IMR-90 (cell line): Measurements from ENCODE around the gene SIGLEC11. TPM values are rescaled to one million over a fixed set of nuclear protein-coding genes. Genes with fewer than 3 reads are reported as not detected.
A peak's percentile ranks its signal among the peaks of the same experiment; 100 is the strongest.

Experiments used
- ATAC-seq: fragments of 200-7000 bp; cut with Tn5 transposase; 2 replicates; pipeline ENCODE4 v1.9.1; 2020; ENCODE audit warnings: low read depth, mild to moderate bottlenecking, moderate library complexity
- BruUV-seq: library from RNA; stranded (reverse); fragments of 400-500 nt; replicated peaks from 2 replicates; lab custom pipeline; 2021; lab: Mats Ljungman, UMichigan
- CTCF ChIA-PET: fragments of 300-600 bp; formaldehyde crosslinking; extraction: SDS; loops from one replicate; lab custom pipeline; 2021; ENCODE audit warnings: antibody characterized with exemption; lab: Yijun Ruan, JAX
- POLR2A ChIA-PET: fragments of 300-600 bp; sonication (Branson Sonifier 250); formaldehyde crosslinking; loops from one replicate; lab custom pipeline; 2022; ENCODE audit warnings: antibody characterized with exemption; ENCODE audit not compliant: unreplicated experiment; lab: Charles Lee
- DNase-seq: peaks from one replicate; pipeline ENCODE4 v3.0.0; 2013
- H2AFZ ChIP-seq: replicated peaks from 2 replicates; pipeline ENCODE3; 2013; ENCODE audit warnings: low read length, mild to moderate bottlenecking; ENCODE audit not compliant: poor library complexity
- H2AK5ac ChIP-seq: 2 replicates; pipeline ENCODE4 v1.6.1; 2013; ENCODE audit warnings: low read depth, low read length, inconsistent platforms
- H2AK9ac ChIP-seq: replicated peaks from 2 replicates; pipeline ENCODE3; 2013; ENCODE audit warnings: mild to moderate bottlenecking, low read depth, low read length, moderate library complexity; ENCODE audit not compliant: poor library complexity
- H2BK120ac ChIP-seq: 2 replicates; pipeline ENCODE4 v1.6.1; 2013; ENCODE audit warnings: low read depth, low read length, inconsistent platforms
- H2BK15ac ChIP-seq: 3 replicates; pipeline ENCODE4 v1.6.1; 2013; ENCODE audit warnings: low read depth, low read length, inconsistent platforms
- H2BK20ac ChIP-seq: 2 replicates; pipeline ENCODE4 v1.6.1; 2013; ENCODE audit warnings: low read depth, mild to moderate bottlenecking, inconsistent platforms, low read length, moderate library complexity
- H2BK5ac ChIP-seq: 2 replicates; pipeline ENCODE4 v1.6.1; 2013; ENCODE audit warnings: mild to moderate bottlenecking, low read depth, low read length, inconsistent platforms; ENCODE audit not compliant: poor library complexity, severe bottlenecking
- H3K14ac ChIP-seq: replicated peaks from 2 replicates; pipeline ENCODE4 v1.6.1; 2013; ENCODE audit warnings: low read depth, low read length, inconsistent platforms
- H3K18ac ChIP-seq: 2 replicates; pipeline ENCODE4 v1.6.1; 2013; ENCODE audit warnings: low read depth, low read length, control low read depth
- H3K23ac ChIP-seq: 2 replicates; pipeline ENCODE4 v1.6.1; 2013; ENCODE audit warnings: low read depth, low read length, inconsistent platforms
- H3K27ac ChIP-seq: 2 replicates; pipeline ENCODE4 v1.5.1; 2013; ENCODE audit warnings: mild to moderate bottlenecking, control low read depth, low read length; ENCODE audit not compliant: insufficient read depth
- H3K27me3 ChIP-seq: 2 replicates; pipeline ENCODE4 v1.6.1; 2013; ENCODE audit warnings: low read length; ENCODE audit not compliant: control insufficient read depth, insufficient read depth
- H3K36me3 ChIP-seq: 2 replicates; pipeline ENCODE4 v1.6.1; 2013; ENCODE audit warnings: low read length, mixed read lengths; ENCODE audit not compliant: control insufficient read depth, insufficient read depth
- H3K4ac ChIP-seq: 2 replicates; pipeline ENCODE4 v1.6.1; 2013; ENCODE audit warnings: low read depth, low read length, inconsistent platforms
- H3K4me1 ChIP-seq: 2 replicates; pipeline ENCODE4 v1.6.1; 2013; ENCODE audit warnings: low read length, mixed read lengths; ENCODE audit not compliant: control insufficient read depth, insufficient read depth
- H3K4me2 ChIP-seq: 2 replicates; pipeline ENCODE4 v1.6.1; 2013; ENCODE audit warnings: low read depth, mild to moderate bottlenecking, control low read depth, low read length, moderate library complexity
- H3K4me3 ChIP-seq: 2 replicates; pipeline ENCODE4 v1.5.1; 2013; ENCODE audit warnings: low read depth, mild to moderate bottlenecking, control low read depth, low read length, moderate library complexity; ENCODE audit not compliant: insufficient read depth
- H3K56ac ChIP-seq: 2 replicates; pipeline ENCODE4 v1.6.1; 2013; ENCODE audit warnings: low read length, inconsistent platforms; ENCODE audit not compliant: insufficient read depth; ENCODE audit errors: extremely low read depth
- H3K79me1 ChIP-seq, 2 experiments: 2 replicates each; pipeline ENCODE4 v1.6.1; 2013; ENCODE audit warnings: low read length in 2 of 2, inconsistent platforms in 1 of 2, low read depth in 1 of 2
- H3K9ac ChIP-seq: 2 replicates; pipeline ENCODE4 v1.6.1; 2013; ENCODE audit warnings: low read depth, low read length, control low read depth
- H3K9me1 ChIP-seq: 2 replicates; pipeline ENCODE4 v1.6.1; 2013; ENCODE audit warnings: low read length, inconsistent platforms; ENCODE audit not compliant: insufficient read depth
- H3K9me3 ChIP-seq: 2 replicates; pipeline ENCODE4 v1.6.1; 2013; ENCODE audit warnings: low read length; ENCODE audit not compliant: control insufficient read depth, insufficient read depth
- H4K20me1 ChIP-seq: 2 replicates; pipeline ENCODE4 v1.6.1; 2013; ENCODE audit warnings: low read length, inconsistent platforms; ENCODE audit not compliant: insufficient read depth
- H4K5ac ChIP-seq: 2 replicates; pipeline ENCODE4 v1.6.1; 2013; ENCODE audit warnings: mild to moderate bottlenecking, low read depth, low read length, control low read depth
- H4K8ac ChIP-seq, 2 experiments: 2 replicates each; pipeline ENCODE4 v1.6.1; 2013; ENCODE audit warnings: low read depth in 2 of 2, low read length in 2 of 2, control low read depth in 1 of 2, inconsistent platforms in 1 of 2
- H4K91ac ChIP-seq: 2 replicates; pipeline ENCODE4 v1.6.1; 2013; ENCODE audit warnings: low read depth, low read length, inconsistent platforms; ENCODE audit not compliant: insufficient read depth
- BHLHE40 ChIP-seq: fragments of 150-350 bp; IDR thresholded peaks from 2 replicates; pipeline ENCODE4 v1.6.1; 2016; ENCODE audit warnings: mild to moderate bottlenecking, low read depth, low read length
- CEBPB ChIP-seq: IDR thresholded peaks from 2 replicates; pipeline ENCODE4 v1.6.1; 2012; ENCODE audit warnings: low read depth, low read length, improper control_type of control experiment
- CHD1 ChIP-seq: IDR thresholded peaks from 2 replicates; pipeline ENCODE4 v1.6.1; 2012; ENCODE audit warnings: low read depth, low read length, improper control_type of control experiment
- CTCF ChIP-seq: conservative IDR thresholded peaks from 2 replicates; pipeline ENCODE4 v1.5.1; 2012; ENCODE audit warnings: mild to moderate bottlenecking, low read depth, low read length, improper control_type of control experiment
- FOS ChIP-seq: fragments of 150-350 bp; IDR thresholded peaks from 2 replicates; pipeline ENCODE4 v1.6.1; 2016; ENCODE audit warnings: low read depth, low read length
- MAFK ChIP-seq: IDR thresholded peaks from 2 replicates; pipeline ENCODE4 v1.6.1; 2012; ENCODE audit warnings: low read depth, low read length, improper control_type of control experiment
- MAZ ChIP-seq: IDR thresholded peaks from 2 replicates; pipeline ENCODE4 v1.6.1; 2012; ENCODE audit warnings: low read depth, mild to moderate bottlenecking, low read length, improper control_type of control experiment, moderate library complexity, borderline replicate concordance
- NFE2L2 ChIP-seq: fragments of 150-350 bp; IDR thresholded peaks from 2 replicates; pipeline ENCODE4 v1.6.1; 2016; ENCODE audit warnings: low read depth, mild to moderate bottlenecking, low read length
- POLR2A ChIP-seq: IDR thresholded peaks from 2 replicates; pipeline ENCODE4 v1.6.1; 2012; ENCODE audit warnings: mild to moderate bottlenecking, low read depth, low read length
- RAD21 ChIP-seq: IDR thresholded peaks from 2 replicates; pipeline ENCODE4 v1.6.1; 2012; ENCODE audit warnings: low read length, improper control_type of control experiment
- RCOR1 ChIP-seq: IDR thresholded peaks from 2 replicates; pipeline ENCODE4 v1.6.1; 2012; ENCODE audit warnings: mild to moderate bottlenecking, low read length, improper control_type of control experiment; ENCODE audit not compliant: insufficient replicate concordance
- RFX5 ChIP-seq: IDR thresholded peaks from 2 replicates; pipeline ENCODE4 v1.8.0; 2012; ENCODE audit warnings: low read depth, mild to moderate bottlenecking, low read length, moderate library complexity
- SMC3 ChIP-seq: fragments of 150-350 bp; IDR thresholded peaks from 2 replicates; pipeline ENCODE4 v1.6.1; 2016; ENCODE audit warnings: low read depth, mild to moderate bottlenecking, antibody characterized with exemption, low read length, moderate library complexity
- WGBS, 2 experiments: methylation state at CpG; one replicate each; pipeline versions ENCODE4 v1.1.5 to v1.1.7; 2013; ENCODE audit warnings: missing lambda C conversion rate in 2 of 2; ENCODE audit not compliant: insufficient read length in 1 of 2; ENCODE audit errors: extremely low coverage in 2 of 2; 5-methylcytosine and 5-hydroxymethylcytosine counted together
- dilution Hi-C: fragments of 300-500 bp; cut with HindIII; formaldehyde crosslinking; loops from one replicate; pipeline ENCODE4 v1.14.3; 2018; ENCODE audit warnings: low sequenced_read_pairs; ENCODE audit not compliant: unreplicated experiment
- in situ Hi-C: fragments of 300-500 bp; cut with MboI; formaldehyde crosslinking; loops from 3 replicates; pipeline ENCODE4 v1.14.3; 2019; ENCODE audit warnings: low sequenced_read_pairs, inconsistent platforms, mixed read lengths
- intact Hi-C: fragments of 100-400 bp; cut with micrococcal nuclease; formaldehyde crosslinking; loops from 2 replicates; pipeline ENCODE4 v1.10.0; 2022
- polyA plus RNA-seq, 3 experiments: library from polyadenylated mRNA; depleted of rRNA; stranded (reverse); fragments of >200 nt; gene quantifications; 2 replicates each; pipeline ENCODE4 v1.2.3, GENCODE V29; 2012; ENCODE audit warnings: low replicate concordance in 1 of 3
- total RNA-seq: library from RNA; depleted of rRNA; stranded (reverse); fragments of >200 nt; gene quantifications from 2 replicates; pipeline ENCODE4 v1.2.3, GENCODE V29; 2012
- TF ChIP-seq, protein P1 (sequence below): fragments of 150-350 bp; IDR thresholded peaks from 2 replicates; pipeline ENCODE4 v1.6.1; 2017; ENCODE audit warnings: mild to moderate bottlenecking, antibody characterized with exemption, low read length, low read depth
- TF ChIP-seq, protein P2 (sequence below): fragments of 150-350 bp; IDR thresholded peaks from 2 replicates; pipeline ENCODE4 v1.6.1; 2016; ENCODE audit warnings: low read depth, mild to moderate bottlenecking, low read length, moderate library complexity, borderline replicate concordance

Gene SIGLEC11
- total and polyA plus RNA-seq, 2 of the 4 experiments (the other 2 are of a cell fraction): not detected

- Histone ChIP-seq H3K36me3 (peaks cover 73% of the 10 kb centered on the region), H3K18ac (peak overlapping the region; percentile 4), H4K8ac (peak overlapping the region in 1 of 2 experiments; percentile 61; a peak in 2 of 4 replicates), H4K91ac (peak overlapping the region; percentile 83), H3K79me1 (peaks cover 12 to 57% of the 10 kb centered on the region in 2 experiments), H2BK15ac (peak overlapping the region; percentile 99; the same call in 2 of the 3 replicates), H2BK20ac (peak overlapping the region; percentile 96), H3K4me3 (no peak overlapping the region), H2AK9ac (peak overlapping the region; percentile 96), H3K27me3 (no peaks in the 10 kb centered on the region), H3K14ac (peak overlapping the region; percentile 95), H3K27ac (peak overlapping the region; percentile 80), H2BK5ac (peak overlapping the region; percentile 61), H2AK5ac (peak overlapping the region; percentile 99), H3K56ac (no peak overlapping the region), H2BK120ac (peak overlapping the region; percentile 96), H4K5ac (no peak overlapping the region), H3K9me1 (peaks cover 22% of the 10 kb centered on the region), H3K4me1 (peaks cover 10% of the 10 kb centered on the region), H3K9me3 (no peaks in the 10 kb centered on the region), H3K4ac (peak overlapping the region; percentile 98), H3K4me2 (peak overlapping the region; percentile 49), H2AFZ (peak overlapping the region; percentile 80), H4K20me1 (peaks cover 24% of the 10 kb centered on the region), H3K9ac (peak overlapping the region; percentile 19; the same call in 1 of the 2 replicates), H3K23ac (peak overlapping the region; percentile 46; the same call in 1 of the 2 replicates)
- ChIA-PET POLR2A (no interaction called here), CTCF (no interaction called here)
- ATAC-seq (peak; percentile 97), DNase-seq (peak; percentile 97)
- dilution Hi-C loops (no loop called here), in situ Hi-C loops (no loop called here), intact Hi-C loops (no loop called here)
- BruUV-seq: no TSS peak
- WGBS, 2 experiments: 93% methylated on average over 3 of the region's 11 CpGs; no CpG with 5 or more reads in 1 of the 2 experiments
- TF ChIP-seq CHD1 (no peak), RAD21 (no peak), NFE2L2 (peak; percentile 54; the same call in 1 of the 2 replicates), MAFK (no peak), BHLHE40 (peak; percentile 11; the same call in 1 of the 2 replicates), SMC3 (no peak), CTCF (no peak), POLR2A (no peak), FOS (peak; percentile 92), MAZ (no peak; the same call in 1 of the 2 replicates), RCOR1 (peak; percentile 51), RFX5 (no peak), CEBPB (no peak)
- TF ChIP-seq, protein P1, sequence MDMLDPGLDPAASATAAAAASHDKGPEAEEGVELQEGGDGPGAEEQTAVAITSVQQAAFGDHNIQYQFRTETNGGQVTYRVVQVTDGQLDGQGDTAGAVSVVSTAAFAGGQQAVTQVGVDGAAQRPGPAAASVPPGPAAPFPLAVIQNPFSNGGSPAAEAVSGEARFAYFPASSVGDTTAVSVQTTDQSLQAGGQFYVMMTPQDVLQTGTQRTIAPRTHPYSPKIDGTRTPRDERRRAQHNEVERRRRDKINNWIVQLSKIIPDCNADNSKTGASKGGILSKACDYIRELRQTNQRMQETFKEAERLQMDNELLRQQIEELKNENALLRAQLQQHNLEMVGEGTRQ: no peak
- TF ChIP-seq, protein P2, sequence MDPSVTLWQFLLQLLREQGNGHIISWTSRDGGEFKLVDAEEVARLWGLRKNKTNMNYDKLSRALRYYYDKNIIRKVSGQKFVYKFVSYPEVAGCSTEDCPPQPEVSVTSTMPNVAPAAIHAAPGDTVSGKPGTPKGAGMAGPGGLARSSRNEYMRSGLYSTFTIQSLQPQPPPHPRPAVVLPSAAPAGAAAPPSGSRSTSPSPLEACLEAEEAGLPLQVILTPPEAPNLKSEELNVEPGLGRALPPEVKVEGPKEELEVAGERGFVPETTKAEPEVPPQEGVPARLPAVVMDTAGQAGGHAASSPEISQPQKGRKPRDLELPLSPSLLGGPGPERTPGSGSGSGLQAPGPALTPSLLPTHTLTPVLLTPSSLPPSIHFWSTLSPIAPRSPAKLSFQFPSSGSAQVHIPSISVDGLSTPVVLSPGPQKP: no peak
Observed at GRCh38 chr19:50003810-50004419, 42.9 kb upstream of the SIGLEC11 start.
